Muscle layer of colon (tissue), 2 donors: ENCODE measurements around the gene CNOT1.
"Not testable (repeated sequence)": the region's sequence is repeated elsewhere in the genome, so short reads cannot be mapped to it uniquely, and the experiment has no call there.

Experiments
- H3K27ac ChIP-seq: one replicate; pipeline ENCODE4 v1.7.0; 2013; ENCODE audit warnings: low read depth, mild to moderate bottlenecking, low read length, moderate library complexity
- H3K27me3 ChIP-seq, 2 donors: one replicate each; pipeline ENCODE4 v1.7.0; 2013; ENCODE audit warnings: low read length in 2 of 2, mild to moderate bottlenecking in 2 of 2; ENCODE audit not compliant: insufficient read depth in 2 of 2, control insufficient read depth in 1 of 2
- H3K36me3 ChIP-seq: one replicate; pipeline ENCODE4 v1.7.0; 2013; ENCODE audit warnings: mild to moderate bottlenecking, low read length; ENCODE audit not compliant: insufficient read depth
- H3K4me1 ChIP-seq: one replicate; pipeline ENCODE4 v1.7.0; 2013; ENCODE audit warnings: mild to moderate bottlenecking, low read length; ENCODE audit not compliant: insufficient read depth
- H3K4me3 ChIP-seq, 2 donors: one replicate each; pipeline ENCODE4 v1.7.0; 2013; ENCODE audit warnings: low read length in 2 of 2, low read depth in 1 of 2, mild to moderate bottlenecking in 1 of 2, moderate library complexity in 1 of 2
- H3K9ac ChIP-seq: one replicate; pipeline ENCODE4 v1.7.0; 2013; ENCODE audit warnings: low read length
- H3K9me3 ChIP-seq: one replicate; pipeline ENCODE4 v1.7.0; 2013; ENCODE audit warnings: mild to moderate bottlenecking, low read length
- donor health status: abdominal sarcoma.
- donor health status: Adenocarcinoma of cecum.

The CNOT1 gene

GRCh38 chr16:58637021-58637420 lies 7.4 kb upstream of the CNOT1 start:
- not testable (repeated sequence) for H3K27ac ChIP-seq, H3K9me3 ChIP-seq, H3K4me3 ChIP-seq

GRCh38 chr16:58636466-58636865 lies 6.8 kb upstream of the CNOT1 start:
- Histone ChIP-seq H3K4me1 (no peaks in the 10 kb centered on the region), H3K9me3 (no peaks in the 10 kb centered on the region)

More at GRCh38 chr16:58637021-58637420, 7.4 kb upstream of the CNOT1 start:
- not testable (repeated sequence) for H3K4me1 ChIP-seq, H3K27me3 ChIP-seq, H3K36me3 ChIP-seq, H3K9ac ChIP-seq

GRCh38 chr16:58635502-58635901 lies 5.9 kb upstream of the CNOT1 start:
- H3K27ac ChIP-seq: no peak overlapping the region

More at GRCh38 chr16:58636466-58636865, 6.8 kb upstream of the CNOT1 start:
- no peaks in the 10 kb centered on the region for H3K27me3 ChIP-seq
- H3K27ac ChIP-seq: no peak overlapping the region
- H3K9ac ChIP-seq: no peak overlapping the region
- no peaks in the 10 kb centered on the region for H3K36me3 ChIP-seq
- H3K4me3 ChIP-seq: no peak overlapping the region

GRCh38 chr16:58634265-58634802 lies 4.7 kb upstream of the CNOT1 start:
- Histone ChIP-seq H3K27me3 (no peaks in the 10 kb centered on the region), H3K27ac (no peak overlapping the region), H3K9ac (no peak overlapping the region), H3K4me1 (no peaks in the 10 kb centered on the region), H3K9me3 (no peaks in the 10 kb centered on the region), H3K4me3 (no peak overlapping the region), H3K36me3 (no peaks in the 10 kb centered on the region)

More at GRCh38 chr16:58635502-58635901, 5.9 kb upstream of the CNOT1 start:
- Histone ChIP-seq H3K9ac (no peak overlapping the region), H3K9me3 (no peaks in the 10 kb centered on the region), H3K27me3 (no peaks in the 10 kb centered on the region), H3K36me3 (no peaks in the 10 kb centered on the region), H3K4me3 (no peak overlapping the region), H3K4me1 (no peaks in the 10 kb centered on the region)

DNA sequence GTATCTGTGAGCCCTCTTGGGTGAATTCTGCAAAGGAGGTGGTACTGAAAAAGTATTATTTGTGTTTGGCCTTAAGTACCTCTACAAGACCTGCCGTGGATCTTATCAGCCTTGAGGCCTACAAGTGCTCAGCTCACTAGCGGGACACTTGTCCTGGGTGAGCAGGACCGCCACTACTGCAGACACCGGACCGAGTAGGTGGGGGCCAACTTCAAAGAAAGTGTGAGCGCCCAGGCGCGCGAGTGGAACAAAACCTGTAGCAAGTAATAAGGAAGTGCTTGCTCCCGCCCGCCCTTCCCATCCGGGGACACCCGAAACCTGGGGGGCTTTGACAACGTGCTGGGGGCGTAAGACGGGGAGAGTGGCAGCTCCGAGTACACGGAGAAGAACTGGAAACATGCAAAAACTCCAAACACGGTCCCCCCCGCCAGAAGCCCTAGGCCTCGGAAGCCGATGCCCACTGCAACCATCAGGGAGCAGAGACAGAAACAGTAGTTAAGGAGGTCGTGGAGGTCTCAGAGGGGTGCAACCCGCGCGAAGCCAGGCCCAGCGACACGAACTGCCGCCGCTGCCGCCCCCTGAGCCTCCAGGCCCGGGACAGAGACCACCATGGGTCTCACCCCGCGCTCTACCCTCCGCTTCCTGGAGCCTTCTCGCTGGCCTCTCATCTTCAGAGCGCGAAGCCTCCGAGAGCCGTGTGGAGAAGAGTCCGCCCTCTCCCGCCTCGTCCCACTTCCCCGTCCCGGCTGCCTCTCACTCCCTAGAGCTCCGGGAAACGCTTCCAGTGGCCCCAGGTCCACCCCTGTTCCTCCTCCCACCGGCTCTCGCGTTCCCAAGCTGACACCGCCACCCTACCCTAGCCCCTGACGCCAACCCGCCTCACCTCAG lies 537 bp downstream of the CNOT1 start:
- Histone ChIP-seq H3K9me3 (no peaks in the 10 kb centered on the region), H3K9ac (peak overlapping the region; percentile 99), H3K27me3 (no peaks in the 10 kb centered on the region), H3K27ac (peak overlapping the region; percentile 97), H3K36me3 (peaks cover 7% of the 10 kb centered on the region), H3K4me3 (peak overlapping the region; percentile 79 to 98), H3K4me1 (peaks cover 17% of the 10 kb centered on the region)

- no peak overlapping the region for H3K27ac ChIP-seq
- H3K9ac ChIP-seq: no peak overlapping the region
- peaks cover 17% of the 10 kb centered on the region for H3K4me1 ChIP-seq
- H3K4me3 ChIP-seq: no peak overlapping the region
- no peaks in the 10 kb centered on the region for H3K9me3 ChIP-seq
- H3K36me3 ChIP-seq: peaks cover 18% of the 10 kb centered on the region
- no peaks in the 10 kb centered on the region for H3K27me3 ChIP-seq
Observed at GRCh38 chr16:58624209-58624608, 5.4 kb downstream of the CNOT1 start.

DNA sequence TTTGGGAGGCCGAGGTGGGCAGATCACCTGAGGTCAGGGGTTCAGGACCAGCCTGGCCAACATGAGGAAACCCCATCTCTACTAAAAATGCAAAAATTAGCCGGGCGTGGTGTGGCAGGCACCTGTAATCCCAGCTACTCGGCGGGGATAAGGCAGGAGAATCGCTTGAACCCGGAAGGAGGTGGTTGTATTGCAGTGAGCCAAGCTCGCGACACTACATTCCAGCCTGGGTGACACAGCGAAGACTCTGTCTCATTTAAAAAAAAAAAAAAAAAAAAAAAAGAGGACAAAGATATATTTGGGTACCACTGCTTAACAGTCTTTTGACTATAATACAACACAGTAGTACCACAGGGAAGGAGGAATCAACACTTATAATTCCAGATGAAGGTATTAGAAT lies 9.2 kb downstream of the CNOT1 start:
- Histone ChIP-seq H3K4me1 (no peaks in the 10 kb centered on the region), H3K27ac (no peak overlapping the region), H3K36me3 (peaks cover 26% of the 10 kb centered on the region), H3K27me3 (no peaks in the 10 kb centered on the region), H3K4me3 (no peak overlapping the region), H3K9ac (no peak overlapping the region), H3K9me3 (no peaks in the 10 kb centered on the region)

DNA sequence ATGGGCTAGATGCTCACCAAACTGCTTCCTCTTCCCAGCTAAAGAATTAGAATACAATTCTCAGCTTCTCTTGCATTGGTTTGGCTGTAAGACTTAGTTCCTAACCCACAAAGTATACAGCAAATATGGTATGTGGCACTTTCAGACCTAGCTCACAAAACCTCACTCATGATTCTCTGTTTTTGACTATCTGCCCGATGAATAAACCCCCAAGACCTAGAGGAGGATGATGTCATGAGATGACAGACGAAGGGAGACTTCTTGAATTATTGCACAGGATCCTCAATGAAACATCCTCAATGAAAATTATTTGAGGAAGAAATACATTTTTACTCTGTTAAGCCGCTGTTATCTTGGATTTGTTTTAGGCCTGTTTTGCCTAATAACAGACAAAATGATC lies 14.3 kb downstream of the CNOT1 start:
- no peak overlapping the region for H3K27ac ChIP-seq
- H3K9me3 ChIP-seq: no peaks in the 10 kb centered on the region
- H3K27me3 ChIP-seq: no peaks in the 10 kb centered on the region
- no peak overlapping the region for H3K4me3 ChIP-seq
- peaks cover 8% of the 10 kb centered on the region for H3K36me3 ChIP-seq
- H3K4me1 ChIP-seq: peaks cover 3% of the 10 kb centered on the region
- no peak overlapping the region for H3K9ac ChIP-seq

- no peaks in the 10 kb centered on the region for H3K27me3 ChIP-seq
- no peak overlapping the region for H3K27ac ChIP-seq
- H3K9ac ChIP-seq: no peak overlapping the region
- H3K36me3 ChIP-seq: peaks cover 8% of the 10 kb centered on the region
- no peaks in the 10 kb centered on the region for H3K9me3 ChIP-seq
- H3K4me3 ChIP-seq: no peak overlapping the region
- H3K4me1 ChIP-seq: peaks cover 3% of the 10 kb centered on the region
Observed at GRCh38 chr16:58614860-58615259, 14.8 kb downstream of the CNOT1 start.

- H3K27ac ChIP-seq: no peak overlapping the region
- no peak overlapping the region for H3K4me3 ChIP-seq
- H3K27me3 ChIP-seq: no peaks in the 10 kb centered on the region
- peaks cover 3% of the 10 kb centered on the region for H3K4me1 ChIP-seq
- no peak overlapping the region for H3K9ac ChIP-seq
- H3K9me3 ChIP-seq: no peaks in the 10 kb centered on the region
- peaks cover 8% of the 10 kb centered on the region for H3K36me3 ChIP-seq
Observed at GRCh38 chr16:58614212-58614611, 15.4 kb downstream of the CNOT1 start.

GRCh38 chr16:58612965-58613364 lies 16.7 kb downstream of the CNOT1 start:
- not testable (repeated sequence) for H3K4me1 ChIP-seq, H3K36me3 ChIP-seq, H3K9me3 ChIP-seq, H3K4me3 ChIP-seq, H3K27ac ChIP-seq, H3K27me3 ChIP-seq, H3K9ac ChIP-seq
